ENCODE results near the gene TRIM52.

GRCh38 chr5:181233088-181233800 lies 27.7 kb downstream of the TRIM52 start:
- TF ChIP-seq EZH2 (IDR thresholded peaks at IDR 0.05; ENCODE audit: borderline replicate concordance, low read depth, low read length, severe bottlenecking) = no peak
- TF ChIP-seq CTCF (IDR thresholded peaks at IDR 0.05; ENCODE audit: borderline replicate concordance, extremely low read depth, low read length, poor library complexity, severe bottlenecking) = no peak

Measured in DND-41 (cell line).